Activated CD4-positive, alpha-beta T cell treated with anti-CD3 and anti-CD28 coated beads, Interleukin-2, amount 10 ng/mL, durations not matched to agents 24 days and 14 days (primary cell): ENCODE data around the gene XIRP1. TPM values are rescaled to one million over a fixed set of nuclear protein-coding genes. Genes with fewer than 3 reads are reported as not detected.

Experiments used
- DNase-seq: peaks from one replicate; pipeline ENCODE4 v3.0.0; 2022
- H3K27ac Mint-ChIP-seq: one replicate; pipeline ENCODE4 v1.8.0; 2022; ENCODE audit warnings: mild to moderate bottlenecking, mixed read lengths
- H3K27me3 Mint-ChIP-seq: one replicate; pipeline ENCODE4 v1.8.0; 2022; ENCODE audit warnings: mixed read lengths
- H3K36me3 Mint-ChIP-seq: one replicate; pipeline ENCODE4 v1.8.0; 2022; ENCODE audit warnings: low read depth, mild to moderate bottlenecking, mixed read lengths
- H3K4me1 Mint-ChIP-seq: one replicate; pipeline ENCODE4 v1.8.0; 2021; ENCODE audit warnings: mixed read lengths
- H3K4me3 Mint-ChIP-seq: one replicate; pipeline ENCODE4 v1.8.0; 2022; ENCODE audit warnings: mild to moderate bottlenecking, moderate library complexity, mixed read lengths
- H3K9me3 Mint-ChIP-seq: one replicate; pipeline ENCODE4 v1.8.0; 2021; ENCODE audit warnings: mixed read lengths
- intact Hi-C: fragments of 100-400 bp; cut with micrococcal nuclease; formaldehyde crosslinking; loops from one replicate; pipeline ENCODE4 v1.15.1; 2023
- total RNA-seq: library from RNA; stranded (reverse); gene quantifications from 2 replicates; pipeline ENCODE4 v1.2.3, GENCODE V29; 2022

Gene XIRP1
- total RNA-seq, 1 donor from 2014 or later, result 2.9 TPM

DNA sequence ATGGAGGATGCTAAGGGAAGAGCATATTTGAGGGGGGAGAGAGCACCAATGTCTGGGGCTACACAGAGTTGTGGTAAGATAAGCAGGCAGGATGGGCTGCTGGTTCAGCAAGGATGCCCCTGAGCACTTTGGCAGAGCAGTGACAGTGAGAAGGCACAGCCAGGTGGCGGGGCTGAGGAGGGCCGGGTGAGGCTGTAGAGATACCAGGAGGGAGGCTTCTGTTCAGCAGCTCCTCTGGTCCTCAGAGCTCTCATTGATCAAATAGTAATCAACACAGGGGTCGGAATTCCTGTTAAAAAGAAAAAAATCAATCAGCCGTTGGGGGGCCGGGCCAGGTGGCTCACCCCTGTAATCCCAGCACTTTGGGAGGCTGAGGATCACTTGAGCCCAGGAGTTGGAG is 11.5 kb upstream of the XIRP1 start:
- Mint-ChIP-seq H3K9me3 (no peaks in the 10 kb centered on the region), H3K36me3 (no peaks in the 10 kb centered on the region), H3K27me3 (peaks cover 29% of the 10 kb centered on the region), H3K27ac (no peak overlapping the region), H3K4me3 (no peak overlapping the region), H3K4me1 (peaks cover 5% of the 10 kb centered on the region)
- DNase-seq, result no peak
- intact Hi-C loops, result no loop called here

DNA sequence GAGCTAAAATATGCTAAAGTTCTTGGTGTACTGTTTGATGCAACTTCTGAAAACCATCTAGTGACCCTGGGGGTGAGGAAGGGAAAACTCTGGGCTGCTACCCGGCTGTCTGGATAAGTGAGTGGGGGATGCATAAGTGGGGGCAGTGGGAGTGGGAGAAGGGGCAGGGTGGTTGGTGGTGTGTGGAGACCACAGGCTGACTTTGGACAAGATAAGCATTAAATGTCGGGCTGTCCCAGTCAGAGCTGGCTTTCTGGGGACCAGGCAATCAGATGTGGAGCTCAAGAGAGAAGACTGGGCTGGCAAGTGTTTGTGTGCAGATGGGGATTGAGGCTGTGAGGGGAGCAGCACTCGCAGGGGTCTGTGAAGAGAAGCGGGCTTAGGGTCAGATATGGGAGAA is 11.0 kb upstream of the XIRP1 start:
- DNase-seq, result no peak
- Mint-ChIP-seq H3K27me3 (peaks cover 29% of the 10 kb centered on the region), H3K27ac (no peak overlapping the region), H3K9me3 (no peaks in the 10 kb centered on the region), H3K4me3 (no peak overlapping the region), H3K36me3 (no peaks in the 10 kb centered on the region), H3K4me1 (peaks cover 5% of the 10 kb centered on the region)
- intact Hi-C loops, result no loop called here

DNA sequence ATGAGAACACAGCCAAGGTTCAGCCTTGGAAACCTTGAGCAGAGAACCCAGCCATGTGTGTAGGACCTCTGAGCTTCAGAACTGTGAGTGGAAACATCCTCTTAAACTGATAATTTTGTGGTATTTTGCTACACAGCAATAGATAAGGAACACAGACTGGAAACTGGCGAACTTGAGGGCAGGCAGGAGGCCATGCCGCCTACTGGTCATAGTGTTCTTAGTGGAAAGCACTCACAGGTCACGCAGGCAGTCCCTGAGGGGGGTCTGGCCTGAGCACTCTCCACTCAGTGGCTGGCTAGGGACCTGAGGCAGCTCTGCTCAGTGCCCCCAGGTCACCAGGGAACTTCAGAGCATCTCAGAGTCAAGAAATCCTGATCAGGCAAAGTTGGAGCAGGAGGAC is 9.7 kb upstream of the XIRP1 start:
- Mint-ChIP-seq H3K4me1 (no peaks in the 10 kb centered on the region), H3K27ac (no peak overlapping the region), H3K9me3 (no peaks in the 10 kb centered on the region), H3K27me3 (peaks cover 29% of the 10 kb centered on the region), H3K36me3 (no peaks in the 10 kb centered on the region), H3K4me3 (no peak overlapping the region)
- no peak for DNase-seq
- intact Hi-C loops, result no loop called here

DNA sequence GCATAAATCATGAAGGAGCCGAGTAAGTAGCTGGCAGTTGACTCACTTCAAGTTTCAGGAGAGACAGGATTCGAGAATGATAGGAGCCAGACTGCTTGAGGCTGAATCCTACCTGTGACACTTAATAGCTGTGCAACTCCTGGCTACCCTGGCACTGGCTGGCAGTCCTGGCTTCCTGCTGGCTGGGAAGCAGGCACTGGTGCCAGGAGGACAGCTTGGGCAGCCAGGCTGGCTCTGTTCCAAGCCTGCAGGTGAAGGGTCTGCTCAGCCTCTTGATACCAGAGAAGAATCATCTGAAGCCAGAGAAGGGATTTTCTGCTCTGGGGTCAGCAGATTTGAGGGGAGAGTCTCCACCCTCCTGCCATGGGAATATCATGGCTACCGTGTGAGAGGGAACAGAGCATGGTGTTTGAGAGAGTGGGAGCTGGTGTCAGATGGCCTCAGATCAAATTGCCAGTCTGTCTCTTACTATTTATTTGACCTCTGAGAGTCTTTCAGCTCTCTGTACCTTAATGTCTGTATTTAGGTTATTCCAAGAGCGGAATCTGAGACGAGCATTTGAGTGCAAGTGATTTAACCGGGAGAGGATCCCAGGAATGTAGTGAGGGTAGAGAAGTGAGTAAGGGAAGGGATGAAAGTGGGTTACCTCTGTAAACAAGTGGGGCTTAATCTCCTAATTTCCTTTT is 4.4 kb upstream of the XIRP1 start:
- H3K27me3 Mint-ChIP-seq, result peaks cover 17% of the 10 kb centered on the region
- H3K9me3 Mint-ChIP-seq, result no peaks in the 10 kb centered on the region
- no peak overlapping the region for H3K4me3 Mint-ChIP-seq
- no peak overlapping the region for H3K27ac Mint-ChIP-seq
- no peak for DNase-seq
- intact Hi-C loops, result no loop called here
- no peaks in the 10 kb centered on the region for H3K36me3 Mint-ChIP-seq
- H3K4me1 Mint-ChIP-seq, result peaks cover 21% of the 10 kb centered on the region

DNA sequence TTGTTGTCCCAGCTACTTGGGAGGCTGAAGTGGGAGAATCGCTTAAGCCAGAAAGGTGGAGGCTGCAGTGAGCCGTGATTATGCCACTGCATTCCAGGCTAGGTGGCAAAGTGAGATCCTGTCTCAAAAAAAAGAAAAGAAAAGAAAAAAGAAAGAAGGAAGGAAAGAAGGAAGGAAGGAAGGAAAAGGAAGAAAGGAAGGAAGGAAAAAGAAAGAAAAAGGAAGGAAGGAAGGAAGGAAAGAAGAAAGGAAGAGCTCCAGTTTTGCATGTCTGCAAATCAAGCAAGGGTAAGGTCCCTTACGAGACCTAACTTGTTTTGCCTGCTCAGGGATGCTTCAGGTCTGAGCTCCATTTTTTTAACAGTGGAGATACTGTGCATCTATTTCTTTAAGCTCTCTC is 3.6 kb upstream of the XIRP1 start:
- intact Hi-C loops, result no loop called here
- Mint-ChIP-seq H3K36me3 (no peaks in the 10 kb centered on the region), H3K4me1 (peaks cover 26% of the 10 kb centered on the region), H3K27ac (no peak overlapping the region), H3K9me3 (no peaks in the 10 kb centered on the region), H3K27me3 (peaks cover 17% of the 10 kb centered on the region), H3K4me3 (no peak overlapping the region)
- DNase-seq, result no peak

DNA sequence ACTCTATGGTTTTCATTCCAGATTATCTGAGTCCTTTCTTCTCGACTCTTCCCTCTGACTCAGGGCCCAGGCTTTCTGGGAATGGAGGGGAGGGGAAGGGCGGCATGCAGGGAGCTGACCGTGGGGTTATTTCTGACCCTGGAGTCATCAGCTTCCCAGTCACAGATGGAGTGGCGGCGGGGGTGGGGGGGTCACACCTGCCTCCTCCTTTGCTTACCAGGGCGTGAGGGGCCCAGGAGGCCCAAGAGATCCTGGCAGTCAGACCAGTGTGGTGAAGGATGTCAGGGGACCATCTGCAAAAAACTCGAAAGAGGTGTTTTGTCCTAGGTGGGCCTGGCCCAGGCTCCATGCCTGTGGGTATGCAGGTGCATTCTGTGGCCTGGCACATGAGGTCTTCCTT is 996 bp upstream of the XIRP1 start:
- DNase-seq, result no peak
- peaks cover 15% of the 10 kb centered on the region for H3K27me3 Mint-ChIP-seq
- H3K27ac Mint-ChIP-seq, result no peak overlapping the region
- no peak overlapping the region for H3K4me3 Mint-ChIP-seq
- intact Hi-C loops, result no loop called here
- peaks cover 37% of the 10 kb centered on the region for H3K4me1 Mint-ChIP-seq
- H3K36me3 Mint-ChIP-seq, result no peaks in the 10 kb centered on the region
- no peaks in the 10 kb centered on the region for H3K9me3 Mint-ChIP-seq

DNA sequence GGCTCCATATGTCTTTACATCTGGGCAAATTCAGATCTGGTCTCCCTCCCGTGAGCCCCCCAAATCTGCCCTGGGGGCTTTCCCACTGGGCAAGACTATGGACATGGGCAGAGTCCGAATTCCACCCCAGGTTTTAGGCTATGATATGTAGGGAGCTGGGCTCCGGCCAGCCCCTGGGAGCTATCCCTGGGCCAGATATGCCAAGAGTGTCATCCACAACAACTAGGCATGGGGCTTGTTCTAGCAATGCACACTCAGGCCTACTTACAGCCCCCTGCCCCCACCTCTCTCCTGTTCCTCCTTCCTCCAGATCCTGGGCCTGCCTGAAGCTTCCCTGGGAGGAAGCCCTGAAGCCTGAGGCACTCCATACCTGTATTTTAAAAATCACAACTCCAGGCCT is 622 bp downstream of the XIRP1 start:
- Mint-ChIP-seq H3K4me1 (peaks cover 35% of the 10 kb centered on the region), H3K9me3 (no peaks in the 10 kb centered on the region), H3K4me3 (peak overlapping the region; percentile 71), H3K36me3 (no peaks in the 10 kb centered on the region), H3K27me3 (peaks cover 8% of the 10 kb centered on the region), H3K27ac (no peak overlapping the region)
- intact Hi-C loops, result no loop called here
- no peak for DNase-seq

DNA sequence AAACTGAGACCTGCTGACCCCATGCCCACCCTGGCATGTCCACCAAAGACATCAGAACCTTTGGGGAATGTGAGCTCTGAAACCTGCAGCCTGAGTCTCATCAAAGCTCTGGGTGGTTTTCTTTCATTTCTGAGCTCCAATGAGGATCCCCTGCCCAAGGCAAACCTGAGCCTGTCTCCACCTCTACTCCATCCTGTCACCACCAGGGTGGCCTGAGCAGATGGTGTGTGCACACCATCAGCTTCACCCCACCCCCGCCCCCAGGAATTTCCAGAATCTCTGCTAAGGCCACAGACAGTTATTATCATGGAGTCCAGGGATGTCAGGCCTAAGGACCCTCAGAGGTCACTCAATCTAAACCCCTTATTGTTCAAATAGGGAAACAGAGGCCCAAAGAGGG is 1.3 kb downstream of the XIRP1 start:
- DNase-seq, result peak; percentile 62
- no peaks in the 10 kb centered on the region for H3K36me3 Mint-ChIP-seq
- peak overlapping the region; percentile 71 for H3K4me3 Mint-ChIP-seq
- peak overlapping the region; percentile 32 for H3K27ac Mint-ChIP-seq
- H3K27me3 Mint-ChIP-seq, result peaks cover 4% of the 10 kb centered on the region
- intact Hi-C loops, result no loop called here
- H3K9me3 Mint-ChIP-seq, result no peaks in the 10 kb centered on the region
- peaks cover 32% of the 10 kb centered on the region for H3K4me1 Mint-ChIP-seq

DNA sequence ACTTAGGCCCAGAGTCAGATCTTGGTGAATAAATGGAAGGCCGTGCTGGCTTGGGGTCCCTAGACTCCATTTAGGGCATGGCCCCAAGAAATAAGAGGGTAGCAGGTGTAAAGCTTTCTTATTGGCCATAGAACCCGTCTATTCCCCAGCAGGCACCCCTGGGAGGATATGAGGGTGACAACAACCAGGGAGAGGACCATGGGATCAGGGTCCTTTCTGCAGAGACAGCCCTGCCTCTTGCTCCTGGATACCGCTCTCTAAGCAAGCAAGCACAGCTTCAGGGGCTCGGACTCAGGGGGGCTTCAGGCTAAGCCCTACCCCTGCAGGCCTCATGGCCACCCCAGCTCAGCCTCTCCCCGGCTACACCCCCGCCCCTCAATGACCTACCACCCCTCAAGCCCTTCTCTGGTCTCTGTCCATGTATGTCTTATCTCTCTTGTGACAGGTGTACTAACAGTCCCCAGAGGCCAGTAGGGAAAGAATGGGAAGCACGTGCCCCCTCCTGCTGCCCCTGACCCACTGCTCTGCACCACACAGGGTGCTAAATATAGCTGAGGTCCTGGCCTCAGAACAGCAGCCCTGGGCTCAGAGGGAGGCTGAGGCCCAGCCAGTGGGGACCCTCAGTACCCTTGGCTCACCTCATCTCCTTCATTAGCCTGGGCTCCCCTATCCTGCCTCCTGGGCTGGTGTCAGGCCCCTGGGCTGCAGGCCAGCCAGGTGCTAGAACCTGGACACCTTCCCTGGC is 1.9 kb downstream of the XIRP1 start:
- no peak overlapping the region for H3K27ac Mint-ChIP-seq
- H3K27me3 Mint-ChIP-seq, result no peaks in the 10 kb centered on the region
- peak overlapping the region; percentile 32 for H3K4me3 Mint-ChIP-seq
- DNase-seq, result no peak
- H3K36me3 Mint-ChIP-seq, result no peaks in the 10 kb centered on the region
- peaks cover 29% of the 10 kb centered on the region for H3K4me1 Mint-ChIP-seq
- H3K9me3 Mint-ChIP-seq, result no peaks in the 10 kb centered on the region
- intact Hi-C loops, result no loop called here

DNA sequence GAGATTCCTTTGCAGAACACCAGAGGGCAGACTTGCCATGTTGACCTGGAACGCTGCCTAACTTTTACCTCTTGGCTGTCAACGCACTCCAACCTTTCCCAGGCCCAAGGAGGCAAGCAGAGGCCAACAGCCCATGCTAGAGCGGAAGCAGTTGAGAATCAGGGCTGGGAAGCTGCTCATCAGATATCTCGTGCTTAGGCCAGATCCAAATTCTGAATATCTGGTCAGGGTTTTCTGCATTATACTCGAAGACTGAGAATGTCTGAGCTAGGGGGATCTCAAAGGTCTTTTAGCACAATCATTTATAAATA is 2.5 kb downstream of the XIRP1 start:
- Mint-ChIP-seq H3K36me3 (no peaks in the 10 kb centered on the region), H3K27me3 (no peaks in the 10 kb centered on the region), H3K9me3 (no peaks in the 10 kb centered on the region), H3K4me1 (peaks cover 29% of the 10 kb centered on the region), H3K27ac (peak overlapping the region; percentile 49), H3K4me3 (no peak overlapping the region)
- DNase-seq, result peak; percentile 88
- intact Hi-C loops, result loop anchor here (1.0 kb wide), 2 partner anchors 9 to 98 kb away; no protein-coding TSS in a partner anchor

DNA sequence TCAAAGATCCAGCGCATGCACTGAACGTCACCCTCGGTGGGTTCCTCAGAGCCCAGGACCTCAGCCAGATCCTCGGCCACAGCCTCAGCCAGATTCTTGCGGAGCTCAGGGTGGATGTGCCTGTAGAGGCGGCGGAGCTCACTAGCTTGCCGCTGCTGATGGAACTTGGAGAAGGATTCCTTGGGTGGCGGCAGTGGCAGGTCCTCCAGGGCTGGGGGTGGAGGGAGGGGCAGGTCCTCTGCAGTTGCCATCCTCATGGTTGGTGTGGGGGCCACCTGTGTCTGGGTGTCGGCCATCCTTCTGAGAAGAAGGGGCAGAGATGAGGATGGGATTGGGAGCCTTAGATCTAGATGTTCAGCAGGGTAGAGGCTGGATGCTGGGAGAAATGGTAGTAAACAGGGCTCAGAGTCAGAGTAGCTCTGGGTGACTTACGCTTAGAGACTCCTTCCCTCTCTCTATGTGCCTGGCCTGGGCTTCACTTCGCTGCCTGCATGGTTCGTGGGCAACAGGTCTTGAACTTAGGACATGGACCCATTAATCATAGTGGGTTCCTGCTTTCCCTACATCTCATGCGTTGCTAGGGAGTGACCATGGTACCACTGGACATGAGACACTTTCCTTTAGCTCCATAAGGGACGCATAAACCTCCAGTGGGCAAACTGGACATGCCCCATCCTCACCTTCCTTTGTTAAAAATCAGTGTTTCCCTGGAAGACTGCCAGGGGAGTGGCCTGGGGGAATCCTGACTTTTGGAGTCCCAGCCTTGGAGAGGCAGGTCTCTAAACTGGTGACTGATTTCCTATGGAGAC is 3.0 kb downstream of the XIRP1 start:
- DNase-seq, result no peak
- no peaks in the 10 kb centered on the region for H3K27me3 Mint-ChIP-seq
- no peaks in the 10 kb centered on the region for H3K36me3 Mint-ChIP-seq
- peaks cover 29% of the 10 kb centered on the region for H3K4me1 Mint-ChIP-seq
- no peak overlapping the region for H3K4me3 Mint-ChIP-seq
- intact Hi-C loops, result loop anchor here (1.0 kb wide), 2 partner anchors 8 to 99 kb away; no protein-coding TSS in a partner anchor
- H3K9me3 Mint-ChIP-seq, result no peaks in the 10 kb centered on the region
- H3K27ac Mint-ChIP-seq, result peak overlapping the region; percentile 49

DNA sequence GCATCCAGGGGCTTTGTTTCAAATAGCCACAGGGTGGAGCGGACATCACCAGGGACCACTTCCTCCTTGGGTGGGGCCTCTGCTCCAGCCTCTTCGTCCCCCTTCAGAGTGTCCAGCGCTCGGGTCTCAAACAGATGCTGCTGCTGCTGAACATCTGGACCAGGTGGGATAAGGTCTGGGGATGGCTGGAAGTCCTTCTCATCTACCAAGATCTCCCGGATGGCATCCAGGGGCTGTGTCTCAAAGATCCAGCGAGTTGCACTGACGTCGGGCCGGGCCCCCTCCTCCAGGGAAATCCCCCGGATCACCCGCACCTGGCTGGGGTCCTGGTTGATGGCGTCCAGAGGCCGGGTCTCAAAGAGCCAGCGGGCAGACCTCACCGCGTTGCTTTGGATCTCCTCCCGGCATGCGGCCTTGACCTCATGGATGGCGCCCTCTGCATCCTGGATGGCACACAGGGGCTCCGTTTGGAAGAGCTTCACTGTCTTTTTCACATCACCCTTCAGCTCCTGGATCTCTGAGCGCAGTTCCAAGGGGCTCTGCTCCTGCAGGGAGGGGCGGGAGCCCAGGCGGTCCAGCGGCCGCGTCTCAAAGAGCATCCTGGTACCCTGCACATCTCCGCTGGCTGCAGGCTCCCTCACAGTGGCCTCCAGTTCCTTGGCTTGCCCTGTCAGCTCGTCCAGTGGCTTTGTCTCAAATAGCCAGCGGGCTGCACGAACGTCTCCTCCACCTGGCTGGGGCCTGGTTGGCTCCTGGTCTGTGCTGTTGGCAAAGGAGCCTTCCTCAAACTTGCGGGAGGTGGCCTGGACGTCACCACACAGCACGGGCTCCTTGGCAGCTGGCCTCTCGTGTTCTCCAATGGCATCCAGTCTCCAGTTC is 3.9 kb downstream of the XIRP1 start:
- intact Hi-C loops, result loop anchor here (1.0 kb wide), 2 partner anchors 7 to 100 kb away; no protein-coding TSS in a partner anchor
- Mint-ChIP-seq H3K4me3 (no peak overlapping the region), H3K4me1 (peaks cover 30% of the 10 kb centered on the region), H3K27ac (no peak overlapping the region), H3K36me3 (no peaks in the 10 kb centered on the region), H3K27me3 (no peaks in the 10 kb centered on the region), H3K9me3 (no peaks in the 10 kb centered on the region)
- DNase-seq, result no peak

DNA sequence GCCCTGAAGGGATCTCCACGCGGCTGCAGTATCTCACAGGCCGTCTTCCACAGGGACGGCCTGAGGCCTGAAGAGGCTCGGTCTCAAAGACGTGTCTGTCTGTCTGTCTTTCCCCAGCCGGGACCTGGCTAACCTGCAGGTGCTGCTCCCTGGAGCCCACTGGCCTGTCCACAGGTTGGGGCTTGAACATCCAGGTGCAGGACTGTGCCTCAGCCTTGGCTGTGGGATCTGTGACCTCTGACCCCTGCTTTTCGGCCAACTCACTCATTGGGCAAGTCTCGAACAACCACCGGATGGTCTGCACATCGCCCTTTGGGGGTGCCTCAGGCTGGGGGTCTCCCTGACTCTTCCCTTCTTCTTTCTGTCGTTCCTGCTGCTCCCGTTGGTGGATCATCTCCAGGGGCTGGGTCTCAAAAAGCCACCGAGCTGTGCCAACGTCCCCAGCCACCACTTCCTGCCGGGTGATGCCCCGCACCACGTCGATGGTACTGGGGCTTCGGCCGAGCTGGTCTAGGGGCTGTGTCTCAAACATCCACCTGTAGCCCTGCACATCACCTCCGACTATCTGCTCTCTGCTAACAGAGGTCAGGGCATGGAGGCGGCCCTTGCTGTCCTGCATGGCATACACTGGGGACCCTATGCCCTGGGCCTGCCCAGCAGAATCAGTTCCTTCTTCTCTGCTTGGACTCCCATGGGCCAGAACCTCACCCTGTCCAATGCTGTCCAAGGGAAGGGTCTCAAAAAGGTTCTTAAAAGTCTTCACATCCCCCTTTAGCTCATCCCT is 4.8 kb downstream of the XIRP1 start:
- no peaks in the 10 kb centered on the region for H3K9me3 Mint-ChIP-seq
- intact Hi-C loops, result no loop called here
- no peaks in the 10 kb centered on the region for H3K27me3 Mint-ChIP-seq
- H3K27ac Mint-ChIP-seq, result no peak overlapping the region
- no peak for DNase-seq
- H3K4me1 Mint-ChIP-seq, result peaks cover 29% of the 10 kb centered on the region
- no peaks in the 10 kb centered on the region for H3K36me3 Mint-ChIP-seq
- no peak overlapping the region for H3K4me3 Mint-ChIP-seq
